Cerebellar nuclear complex (tissue), 1 donor: ENCODE measurements around the gene PDE11A.

Experiments used
- DNase-seq, 2 experiments: peaks; one replicate each; lab custom pipeline; 2025; lab: John Stamatoyannopoulos, UW

The PDE11A gene

GRCh38 chr2:177923323-177923722, 149.3 kb downstream of the PDE11A start:
- DNase-seq: no peak

GRCh38 chr2:177921726-177922125, 150.9 kb downstream of the PDE11A start:
- DNase-seq: no peak

GRCh38 chr2:177917169-177917568, 155.4 kb downstream of the PDE11A start:
- DNase-seq: no peak

- DNase-seq: no peak
These were observed 156.2 kb downstream of the PDE11A start for GRCh38 chr2:177916342-177916741.

GRCh38 chr2:177914247-177914646, 158.3 kb downstream of the PDE11A start:
- no peak for DNase-seq

- DNase-seq: no peak
These were observed 162.6 kb downstream of the PDE11A start for GRCh38 chr2:177909962-177910361.

GRCh38 chr2:177908824-177909223, 163.8 kb downstream of the PDE11A start:
- no peak for DNase-seq

GRCh38 chr2:177908182-177908581, 164.4 kb downstream of the PDE11A start:
- no peak for DNase-seq

GRCh38 chr2:177906041-177906718, 166.4 kb downstream of the PDE11A start:
- no peak for DNase-seq

GRCh38 chr2:177905640-177906039, 166.9 kb downstream of the PDE11A start:
- DNase-seq: no peak

- DNase-seq: no peak
These were observed 170.0 kb downstream of the PDE11A start for GRCh38 chr2:177902395-177903163.

GRCh38 chr2:177900082-177900481, 172.5 kb downstream of the PDE11A start:
- no peak for DNase-seq

- DNase-seq: no peak
These were observed 175.3 kb downstream of the PDE11A start for GRCh38 chr2:177897278-177897677.

GRCh38 chr2:177896587-177896986, 176.0 kb downstream of the PDE11A start:
- DNase-seq: no peak

GRCh38 chr2:177894546-177894945, 178.0 kb downstream of the PDE11A start:
- no peak for DNase-seq

- DNase-seq: no peak
These were observed 178.7 kb downstream of the PDE11A start for GRCh38 chr2:177893880-177894279.

GRCh38 chr2:177891533-177891932, 181.0 kb downstream of the PDE11A start:
- DNase-seq: no peak

- DNase-seq: no peak
These were observed 182.6 kb downstream of the PDE11A start for GRCh38 chr2:177889818-177890460.

- DNase-seq: no peak
These were observed 184.0 kb downstream of the PDE11A start for GRCh38 chr2:177888581-177888980.

- DNase-seq: no peak
These were observed 184.9 kb downstream of the PDE11A start for GRCh38 chr2:177887722-177888121.

GRCh38 chr2:177886824-177887223, 185.8 kb downstream of the PDE11A start:
- no peak for DNase-seq

GRCh38 chr2:177885828-177886466, 186.6 kb downstream of the PDE11A start:
- no peak for DNase-seq

GRCh38 chr2:177883177-177883576, 189.4 kb downstream of the PDE11A start:
- no peak for DNase-seq
